ENCODE data around the gene SMIM12.

The SMIM12 gene

DNA sequence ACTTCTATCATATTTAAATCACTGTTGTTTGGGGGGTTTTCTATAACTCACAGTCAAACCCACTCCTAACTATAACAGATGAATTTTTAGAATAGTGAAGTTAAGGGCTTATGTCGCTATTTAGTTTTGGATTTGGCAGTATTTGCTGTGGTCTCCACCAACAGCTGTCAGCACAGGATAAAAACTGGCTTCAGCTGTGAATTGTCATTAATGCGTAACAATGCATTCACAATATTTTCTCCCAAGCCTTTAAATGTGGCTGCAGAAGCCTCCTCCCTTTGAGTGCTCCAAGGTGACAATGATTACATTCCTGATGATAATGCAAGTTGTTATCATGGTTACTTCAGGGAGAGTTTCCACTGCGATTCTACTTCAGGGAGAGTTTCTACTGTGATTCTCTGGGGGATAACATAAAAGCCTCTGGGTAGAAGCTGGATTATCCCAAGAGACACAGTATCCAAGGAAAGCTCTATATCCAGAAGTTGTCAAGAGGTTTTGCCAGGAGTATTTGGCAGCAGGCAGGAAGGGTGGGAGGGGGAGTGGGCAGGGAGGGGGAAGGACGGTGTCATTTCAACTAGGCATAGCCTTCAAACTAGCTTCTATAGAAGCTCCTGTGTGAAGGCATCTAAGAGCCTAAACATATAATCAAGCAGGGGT is 14.9 kb upstream of the SMIM12 start:
- Histone ChIP-seq H4K20me1 (ENCODE audit: insufficient read depth) (no peaks in the 10 kb centered on the region), H3K9ac (no peak overlapping the region), H3K79me2 (ENCODE audit: insufficient read depth, low read depth) (no peaks in the 10 kb centered on the region), H2AFZ (ENCODE audit: low read depth) (no peak overlapping the region), H3K36me3 (ENCODE audit: insufficient read depth) (no peaks in the 10 kb centered on the region), H3K4me1 (ENCODE audit: low read depth, poor library complexity, severe bottlenecking) (no peaks in the 10 kb centered on the region), H3K27ac (no peak overlapping the region), H3K27me3 (ENCODE audit: insufficient read depth, low read depth) (no peaks in the 10 kb centered on the region), H3K4me3 (IDR thresholded peaks at IDR 0.05; ENCODE audit: insufficient read depth, low read depth, low read length) (no peak overlapping the region), H3K4me2 (no peak overlapping the region)
- TF ChIP-seq, protein P1, sequence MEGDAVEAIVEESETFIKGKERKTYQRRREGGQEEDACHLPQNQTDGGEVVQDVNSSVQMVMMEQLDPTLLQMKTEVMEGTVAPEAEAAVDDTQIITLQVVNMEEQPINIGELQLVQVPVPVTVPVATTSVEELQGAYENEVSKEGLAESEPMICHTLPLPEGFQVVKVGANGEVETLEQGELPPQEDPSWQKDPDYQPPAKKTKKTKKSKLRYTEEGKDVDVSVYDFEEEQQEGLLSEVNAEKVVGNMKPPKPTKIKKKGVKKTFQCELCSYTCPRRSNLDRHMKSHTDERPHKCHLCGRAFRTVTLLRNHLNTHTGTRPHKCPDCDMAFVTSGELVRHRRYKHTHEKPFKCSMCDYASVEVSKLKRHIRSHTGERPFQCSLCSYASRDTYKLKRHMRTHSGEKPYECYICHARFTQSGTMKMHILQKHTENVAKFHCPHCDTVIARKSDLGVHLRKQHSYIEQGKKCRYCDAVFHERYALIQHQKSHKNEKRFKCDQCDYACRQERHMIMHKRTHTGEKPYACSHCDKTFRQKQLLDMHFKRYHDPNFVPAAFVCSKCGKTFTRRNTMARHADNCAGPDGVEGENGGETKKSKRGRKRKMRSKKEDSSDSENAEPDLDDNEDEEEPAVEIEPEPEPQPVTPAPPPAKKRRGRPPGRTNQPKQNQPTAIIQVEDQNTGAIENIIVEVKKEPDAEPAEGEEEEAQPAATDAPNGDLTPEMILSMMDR (conservative IDR thresholded peaks at IDR 0.05; ENCODE audit: low read depth, low read length): no peak

DNA sequence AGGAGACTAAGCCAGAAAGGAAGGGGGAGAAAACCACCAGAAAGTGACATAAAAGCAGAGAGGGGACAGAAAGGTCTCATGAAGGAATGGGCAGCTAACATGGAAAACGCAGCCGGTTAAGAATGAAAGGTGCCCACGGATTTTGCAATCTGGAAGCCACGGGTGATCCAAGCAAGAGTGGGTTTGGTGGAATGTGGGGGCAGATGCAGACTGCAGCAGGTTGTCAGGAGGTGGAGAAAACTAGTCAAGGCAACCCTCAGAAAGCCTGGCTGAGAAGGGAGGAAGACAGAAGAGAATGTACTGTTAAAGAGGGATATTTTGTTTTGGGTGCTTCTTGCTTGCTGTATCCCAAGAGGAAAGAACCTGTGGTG is 12.6 kb upstream of the SMIM12 start:
- no peak overlapping the region for H3K4me2 ChIP-seq
- no peaks in the 10 kb centered on the region for H3K4me1 ChIP-seq (ENCODE audit: low read depth, poor library complexity, severe bottlenecking)
- TF ChIP-seq, protein P1 (conservative IDR thresholded peaks at IDR 0.05; ENCODE audit: low read depth, low read length): no peak
- H3K36me3 ChIP-seq (ENCODE audit: insufficient read depth): no peaks in the 10 kb centered on the region
- H3K27me3 ChIP-seq (ENCODE audit: insufficient read depth, low read depth): no peaks in the 10 kb centered on the region
- no peak overlapping the region for H3K9ac ChIP-seq
- H3K4me3 ChIP-seq (IDR thresholded peaks at IDR 0.05; ENCODE audit: insufficient read depth, low read depth, low read length): no peak overlapping the region
- no peaks in the 10 kb centered on the region for H3K79me2 ChIP-seq (ENCODE audit: insufficient read depth, low read depth)
- H4K20me1 ChIP-seq (ENCODE audit: insufficient read depth): no peaks in the 10 kb centered on the region
- no peak overlapping the region for H2AFZ ChIP-seq (ENCODE audit: low read depth)
- no peak overlapping the region for H3K27ac ChIP-seq

DNA sequence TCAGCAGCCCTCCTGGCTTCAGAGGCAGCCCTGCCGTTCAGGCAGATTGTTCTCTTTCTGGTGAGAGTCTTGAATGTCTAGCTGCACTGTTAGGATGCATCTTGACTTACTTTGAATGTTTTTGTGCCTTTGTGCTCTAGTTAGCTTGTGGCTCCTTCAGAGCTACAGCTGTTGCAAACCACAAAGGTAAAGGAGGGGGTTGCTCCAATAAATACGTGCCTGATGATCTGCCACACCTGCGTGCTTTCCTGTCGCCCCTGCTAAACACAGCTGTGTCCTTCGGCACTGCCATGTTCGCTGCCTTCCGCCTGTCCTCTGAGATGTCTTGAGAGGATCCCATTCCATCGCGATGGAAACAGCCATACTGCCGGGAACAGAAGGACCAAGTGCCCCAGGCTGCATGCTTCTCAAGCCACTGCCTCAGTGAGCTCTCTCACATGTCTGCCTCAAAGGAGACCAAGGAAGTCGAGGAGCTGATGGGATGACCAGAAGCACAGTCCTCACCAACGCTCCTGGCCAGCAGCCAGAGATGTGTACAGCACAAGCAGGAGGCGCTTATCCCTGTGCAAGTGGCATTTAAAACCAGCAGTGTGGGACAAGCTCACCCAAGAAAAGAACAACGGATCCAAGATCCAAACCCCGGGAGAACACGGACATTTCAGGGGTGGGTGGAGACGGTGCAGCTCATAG is 12.0 kb upstream of the SMIM12 start:
- H3K27me3 ChIP-seq (ENCODE audit: insufficient read depth, low read depth): no peaks in the 10 kb centered on the region
- TF ChIP-seq, protein P1 (conservative IDR thresholded peaks at IDR 0.05; ENCODE audit: low read depth, low read length): no peak
- H3K36me3 ChIP-seq (ENCODE audit: insufficient read depth): no peaks in the 10 kb centered on the region

DNA sequence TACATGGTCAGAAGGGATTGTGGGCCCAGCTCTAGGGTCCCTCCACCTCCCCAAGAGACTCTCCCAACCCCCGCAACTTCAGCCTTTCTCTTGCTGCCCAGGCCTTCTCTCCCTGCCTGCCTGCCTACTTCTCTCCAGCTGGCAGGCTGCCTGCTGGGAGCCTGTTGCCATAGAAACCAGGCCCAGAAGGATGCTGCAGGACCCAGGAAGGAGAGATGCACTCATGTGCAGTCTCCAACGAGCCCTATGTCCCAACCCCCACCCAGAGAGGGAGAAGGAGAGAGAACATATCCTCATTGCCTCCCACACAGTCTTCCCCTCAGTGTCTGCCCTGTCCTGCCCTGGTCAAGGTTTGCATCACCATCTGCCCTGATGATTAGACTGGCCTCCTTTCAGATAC is 10.8 kb upstream of the SMIM12 start:
- Histone ChIP-seq H3K4me3 (IDR thresholded peaks at IDR 0.05; ENCODE audit: insufficient read depth, low read depth, low read length) (no peak overlapping the region), H3K27me3 (ENCODE audit: insufficient read depth, low read depth) (no peaks in the 10 kb centered on the region), H3K4me1 (ENCODE audit: low read depth, poor library complexity, severe bottlenecking) (peaks cover 3% of the 10 kb centered on the region), H3K9ac (no peak overlapping the region), H3K79me2 (ENCODE audit: insufficient read depth, low read depth) (no peaks in the 10 kb centered on the region), H3K36me3 (ENCODE audit: insufficient read depth) (no peaks in the 10 kb centered on the region), H4K20me1 (ENCODE audit: insufficient read depth) (no peaks in the 10 kb centered on the region), H3K27ac (no peak overlapping the region), H2AFZ (ENCODE audit: low read depth) (no peak overlapping the region), H3K4me2 (no peak overlapping the region)
- TF ChIP-seq, protein P1 (conservative IDR thresholded peaks at IDR 0.05; ENCODE audit: low read depth, low read length): no peak

More for the DNA sequence above, 12.0 kb upstream of the SMIM12 start:
- Histone ChIP-seq H3K4me2 (no peak overlapping the region), H2AFZ (ENCODE audit: low read depth) (no peak overlapping the region), H3K9ac (no peak overlapping the region), H3K27ac (no peak overlapping the region), H3K4me3 (IDR thresholded peaks at IDR 0.05; ENCODE audit: insufficient read depth, low read depth, low read length) (no peak overlapping the region), H4K20me1 (ENCODE audit: insufficient read depth) (no peaks in the 10 kb centered on the region), H3K4me1 (ENCODE audit: low read depth, poor library complexity, severe bottlenecking) (peaks cover 3% of the 10 kb centered on the region), H3K79me2 (ENCODE audit: insufficient read depth, low read depth) (no peaks in the 10 kb centered on the region)

All from KMS-11 (cell line).